Vagina (tissue), 2 donors: ENCODE data around the gene FECH. TPM values are rescaled to one million over a fixed set of nuclear protein-coding genes. Genes with fewer than 3 reads are reported as not detected.

ENCODE experiments used
- DNase-seq, 2 donors: peaks; one replicate each; pipeline ENCODE4 v3.0.0-alpha.2; 2017; ENCODE audit errors: extremely low spot score in 2 of 2
- H3K27ac ChIP-seq: fragments of 200-600 bp; sonication (generic); one replicate; pipeline ENCODE4 v1.5.1; 2019
- H3K27me3 ChIP-seq: fragments of 200-600 bp; sonication (generic); one replicate; pipeline ENCODE4 v1.5.1; 2019
- H3K36me3 ChIP-seq, 2 donors: fragments of 200-600 bp; sonication (generic); one replicate each; pipeline ENCODE4 v1.5.1; 2017 to 2019
- H3K4me1 ChIP-seq: fragments of 200-600 bp; sonication (generic); one replicate; pipeline ENCODE4 v1.5.1; 2019
- H3K4me3 ChIP-seq, 2 donors: fragments of 200-600 bp; sonication (generic); 1 replicate in 1 of 2; 2 replicates in 1 of 2; pipeline ENCODE4 v1.5.1; 2016 to 2019
- H3K9me3 ChIP-seq: fragments of 200-600 bp; sonication (generic); one replicate; pipeline ENCODE4 v1.5.1; 2019
- POLR2A ChIP-seq, 2 donors: fragments of 450-650 bp; IDR thresholded peaks; one replicate each; pipeline ENCODE4 v1.6.1; 2017; ENCODE audit warnings: antibody characterized with exemption in 2 of 2, mild to moderate bottlenecking in 2 of 2, moderate library complexity in 2 of 2
- POLR2AphosphoS5 ChIP-seq, 2 donors: sonication (generic); formaldehyde crosslinking; IDR thresholded peaks; one replicate each; pipeline ENCODE4 v1.9.0; 2017; ENCODE audit warnings: antibody characterized with exemption in 2 of 2, mild to moderate bottlenecking in 2 of 2, low read depth in 1 of 2; ENCODE audit not compliant: insufficient read depth in 1 of 2
- intact Hi-C: fragments of 100-400 bp; cut with DNase I; formaldehyde crosslinking; loops from one replicate; pipeline ENCODE4 v1.15.1; 2023
- total RNA-seq: library from RNA; depleted of rRNA; stranded (reverse); fragments of >200 nt; gene quantifications from one replicate; pipeline ENCODE4 v1.2.3, GENCODE V29; 2016
- TF ChIP-seq, protein P1 (sequence below), 3 experiments: fragments of 450-650 bp in 2 of 3; fragments of 200-600 bp in 1 of 3; sonication (generic) in 1 of 3; IDR thresholded peaks; one replicate each; pipeline ENCODE4 v1.5.1; 2017 to 2019; ENCODE audit warnings: antibody characterized with exemption in 3 of 3, mild to moderate bottlenecking in 2 of 3, moderate library complexity in 2 of 3

The FECH gene
- total RNA-seq, 1 donor from 2014 or later = 44.7 TPM

GRCh38 chr18:57533868-57534510, 52.5 kb downstream of the FECH start:
- H3K9me3 ChIP-seq = no peaks in the 10 kb centered on the region
- no peak overlapping the region for H3K4me3 ChIP-seq
- no peak for DNase-seq
- TF ChIP-seq POLR2A (IDR thresholded peaks at IDR 0.05) = no peak
- TF ChIP-seq, protein P1, sequence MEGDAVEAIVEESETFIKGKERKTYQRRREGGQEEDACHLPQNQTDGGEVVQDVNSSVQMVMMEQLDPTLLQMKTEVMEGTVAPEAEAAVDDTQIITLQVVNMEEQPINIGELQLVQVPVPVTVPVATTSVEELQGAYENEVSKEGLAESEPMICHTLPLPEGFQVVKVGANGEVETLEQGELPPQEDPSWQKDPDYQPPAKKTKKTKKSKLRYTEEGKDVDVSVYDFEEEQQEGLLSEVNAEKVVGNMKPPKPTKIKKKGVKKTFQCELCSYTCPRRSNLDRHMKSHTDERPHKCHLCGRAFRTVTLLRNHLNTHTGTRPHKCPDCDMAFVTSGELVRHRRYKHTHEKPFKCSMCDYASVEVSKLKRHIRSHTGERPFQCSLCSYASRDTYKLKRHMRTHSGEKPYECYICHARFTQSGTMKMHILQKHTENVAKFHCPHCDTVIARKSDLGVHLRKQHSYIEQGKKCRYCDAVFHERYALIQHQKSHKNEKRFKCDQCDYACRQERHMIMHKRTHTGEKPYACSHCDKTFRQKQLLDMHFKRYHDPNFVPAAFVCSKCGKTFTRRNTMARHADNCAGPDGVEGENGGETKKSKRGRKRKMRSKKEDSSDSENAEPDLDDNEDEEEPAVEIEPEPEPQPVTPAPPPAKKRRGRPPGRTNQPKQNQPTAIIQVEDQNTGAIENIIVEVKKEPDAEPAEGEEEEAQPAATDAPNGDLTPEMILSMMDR (IDR thresholded peaks at IDR 0.05) = no peak
- TF ChIP-seq POLR2AphosphoS5 (IDR thresholded peaks at IDR 0.05; ENCODE audit: insufficient read depth in 1 of 2, low read depth in 1 of 2) = no peak
- H3K27ac ChIP-seq = no peak overlapping the region
- no peaks in the 10 kb centered on the region for H3K36me3 ChIP-seq
- no peaks in the 10 kb centered on the region for H3K27me3 ChIP-seq
- intact Hi-C loops = no loop called here
- peaks cover 13% of the 10 kb centered on the region for H3K4me1 ChIP-seq

DNA sequence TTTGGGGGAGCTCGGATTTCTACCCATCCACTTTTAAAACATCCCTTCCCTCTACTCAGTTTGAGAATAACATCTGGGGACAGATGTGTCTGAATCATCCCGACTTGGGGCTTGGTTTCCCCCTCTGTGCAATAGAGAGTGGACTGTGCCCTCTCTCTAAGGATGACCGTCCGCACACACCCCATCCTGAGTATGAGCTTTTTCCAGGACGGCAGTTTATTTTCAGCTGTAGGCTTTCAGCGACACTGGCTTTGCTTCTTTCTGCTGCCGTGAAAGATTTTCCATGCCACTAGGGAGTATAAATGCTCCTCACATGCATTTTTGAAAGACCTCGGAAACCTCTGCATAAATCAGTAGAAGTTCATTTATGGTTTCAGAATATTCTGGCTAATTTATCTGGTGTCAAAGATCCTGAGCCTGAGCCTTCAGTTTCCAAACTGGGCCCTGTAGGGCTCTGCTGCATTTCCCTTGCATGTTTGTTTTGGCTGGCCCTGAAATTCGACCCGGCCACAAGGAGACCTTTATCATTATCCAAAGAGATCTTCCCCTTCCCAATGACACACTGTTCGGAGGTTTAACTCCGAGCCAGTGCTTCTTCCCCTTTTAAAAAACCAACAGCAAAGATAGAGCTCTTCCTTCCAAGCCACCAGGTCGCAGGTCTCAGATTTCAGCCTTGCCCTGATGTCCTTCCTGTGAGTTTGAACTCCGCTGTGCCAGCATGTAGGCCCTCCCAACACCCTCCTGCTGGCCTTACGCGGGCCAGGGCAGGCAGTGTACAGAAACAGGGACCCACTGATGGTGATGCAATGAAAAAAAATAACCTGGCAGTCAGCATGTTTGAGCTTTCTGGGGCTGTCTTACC, 53.3 kb downstream of the FECH start:
- H3K27ac ChIP-seq = no peak overlapping the region
- H3K4me3 ChIP-seq = no peak overlapping the region
- no peaks in the 10 kb centered on the region for H3K9me3 ChIP-seq
- H3K27me3 ChIP-seq = no peaks in the 10 kb centered on the region
- peaks cover 13% of the 10 kb centered on the region for H3K4me1 ChIP-seq
- intact Hi-C loops = no loop called here
- no peak for TF ChIP-seq POLR2A (IDR thresholded peaks at IDR 0.05)
- TF ChIP-seq POLR2AphosphoS5 (IDR thresholded peaks at IDR 0.05; ENCODE audit: insufficient read depth in 1 of 2, low read depth in 1 of 2) = no peak
- TF ChIP-seq, protein P1 (IDR thresholded peaks at IDR 0.05) = no peak
- no peak for DNase-seq
- no peaks in the 10 kb centered on the region for H3K36me3 ChIP-seq

GRCh38 chr18:57529151-57529550, 57.4 kb downstream of the FECH start:
- H3K27me3 ChIP-seq = no peaks in the 10 kb centered on the region
- intact Hi-C loops = no loop called here
- no peak overlapping the region for H3K4me3 ChIP-seq
- H3K9me3 ChIP-seq = no peaks in the 10 kb centered on the region
- DNase-seq = peak in 1 of 2 donors; percentile 93
- H3K4me1 ChIP-seq = peaks cover 12% of the 10 kb centered on the region
- H3K36me3 ChIP-seq = no peaks in the 10 kb centered on the region
- no peak overlapping the region for H3K27ac ChIP-seq
- TF ChIP-seq, protein P1 (IDR thresholded peaks at IDR 0.05) = no peak
- TF ChIP-seq POLR2AphosphoS5 (IDR thresholded peaks at IDR 0.05; ENCODE audit: insufficient read depth in 1 of 2, low read depth in 1 of 2) (no peak), POLR2A (IDR thresholded peaks at IDR 0.05) (no peak)

GRCh38 chr18:57527556-57528229, 58.8 kb downstream of the FECH start:
- Histone ChIP-seq H3K4me3 (no peak overlapping the region), H3K36me3 (no peaks in the 10 kb centered on the region), H3K4me1 (no peaks in the 10 kb centered on the region), H3K9me3 (no peaks in the 10 kb centered on the region), H3K27ac (no peak overlapping the region), H3K27me3 (no peaks in the 10 kb centered on the region)
- DNase-seq = no peak
- intact Hi-C loops = no loop called here
- no peak for TF ChIP-seq POLR2AphosphoS5 (IDR thresholded peaks at IDR 0.05; ENCODE audit: insufficient read depth in 1 of 2, low read depth in 1 of 2)
- TF ChIP-seq POLR2A (IDR thresholded peaks at IDR 0.05) = no peak
- TF ChIP-seq, protein P1 (IDR thresholded peaks at IDR 0.05) = no peak
